Measurements from ENCODE around the gene SERPINH1.

The SERPINH1 gene

GRCh38 chr11:75616281-75616680, 54.2 kb downstream of the SERPINH1 start:
- Histone ChIP-seq H2AFZ (ENCODE audit: low read length) (no peak overlapping the region), H3K9me2 (replicated peaks; ENCODE audit: low read depth, low read length) (no peaks in the 10 kb centered on the region), H3K4me3 (ENCODE audit: low read length, poor library complexity, severe bottlenecking) (no peak overlapping the region), H3K36me3 (ENCODE audit: insufficient read depth, low read length) (no peaks in the 10 kb centered on the region), H3K9me3 (ENCODE audit: insufficient read depth, low read depth, low read length) (no peaks in the 10 kb centered on the region), H3K79me2 (ENCODE audit: insufficient read depth, low read length) (no peaks in the 10 kb centered on the region), H3F3A (ENCODE audit: low read depth) (no peaks in the 10 kb centered on the region), H4K20me1 (ENCODE audit: insufficient read depth, low read length, poor library complexity, severe bottlenecking) (no peaks in the 10 kb centered on the region), H3K4me1 (ENCODE audit: insufficient read depth, low read length, poor library complexity, severe bottlenecking) (no peaks in the 10 kb centered on the region), H3K4me2 (ENCODE audit: low read depth, low read length, poor library complexity, severe bottlenecking) (no peak overlapping the region), H3K27me3 (ENCODE audit: insufficient read depth, low read length, poor library complexity, severe bottlenecking) (no peaks in the 10 kb centered on the region), H3K9ac (ENCODE audit: low read depth, low read length, poor library complexity, severe bottlenecking) (no peak overlapping the region)
- TF ChIP-seq EZH2phosphoT487 (IDR thresholded peaks at IDR 0.05; ENCODE audit: borderline replicate concordance) (no peak), CTCF (conservative IDR thresholded peaks at IDR 0.05; ENCODE audit: low read length) (no peak)

Data from Loucy (cell line).